Left lung (tissue), 10 donors: Measurements from ENCODE around the gene SOX8. TPM values are rescaled to one million over a fixed set of nuclear protein-coding genes. Genes with fewer than 3 reads are reported as not detected.

ENCODE experiments used
- ATAC-seq: fragments of 200-7000 bp; cut with Tn5 transposase; one replicate; pipeline ENCODE4 v1.9.1; 2020; ENCODE audit warnings: moderate library complexity
- DNase-seq, 4 donors: peaks; one replicate each; pipeline ENCODE4 v3.0.0-alpha.2; 2013 to 2020
- H3K27ac ChIP-seq, 2 donors: fragments of 200-600 bp; sonication (generic) in 1 of 2; one replicate each; pipeline versions ENCODE4 v1.5.0 to v1.8.0; 2020 to 2021
- H3K27me3 ChIP-seq, 2 donors: fragments of 200-600 bp; sonication (generic) in 1 of 2; one replicate each; pipeline versions ENCODE4 v1.5.0 to v1.8.0; 2020 to 2021
- H3K36me3 ChIP-seq, 2 donors: fragments of 200-600 bp; sonication (generic) in 1 of 2; one replicate each; pipeline versions ENCODE4 v1.5.0 to v1.8.0; 2020 to 2021
- H3K4me1 ChIP-seq, 2 donors: fragments of 200-600 bp; one replicate each; pipeline ENCODE4 v1.8.0; 2021
- H3K4me3 ChIP-seq, 2 donors: fragments of 200-600 bp; sonication (generic) in 1 of 2; one replicate each; pipeline versions ENCODE4 v1.5.0 to v1.8.0; 2020 to 2021; ENCODE audit warnings: mild to moderate bottlenecking in 1 of 2
- H3K9me3 ChIP-seq, 2 donors: fragments of 200-600 bp; sonication (generic) in 1 of 2; one replicate each; pipeline versions ENCODE4 v1.5.0 to v1.8.0; 2020 to 2021
- CTCF ChIP-seq, 2 donors: fragments of 200-600 bp; sonication (generic) in 1 of 2; IDR thresholded peaks; one replicate each; pipeline versions ENCODE4 v1.5.0 to v1.8.0; 2021; ENCODE audit warnings: antibody characterized with exemption in 2 of 2
- intact Hi-C, 2 donors: fragments of 100-400 bp; cut with DNase I; formaldehyde crosslinking; loops; one replicate each; pipeline versions ENCODE4 v1.11.2 to v1.14.2; 2022
- polyA plus RNA-seq, 6 donors: library from polyadenylated mRNA; unstranded; fragments of 120-200 nt; gene quantifications; one replicate each; pipeline ENCODE4 v1.2.1, GENCODE V29; 2013; ENCODE audit not compliant: insufficient read length in 6 of 6
- total RNA-seq, 2 donors: library from RNA; stranded (reverse); fragmentation: NEBNext Ultra II Directional; extraction: Animal tissue kit (Norgen Biotek cat#: 25700); gene quantifications; one replicate each; pipeline ENCODE4 v1.2.1, GENCODE V29; 2021
- donor health status: DM: no; HTN: yes; CAD: no.
- donor health status: DM: no; HTN: no; CAD: no.

SOX8 gene
- total and polyA plus RNA-seq, 8 donors = 0.26 to 4.1 (median 2.5) TPM

- H3K36me3 ChIP-seq = peaks cover 0 to 32% of the 10 kb centered on the region in 2 donors
- ATAC-seq = no peak
- no peaks in the 10 kb centered on the region for H3K27me3 ChIP-seq
- peaks cover 3 to 22% of the 10 kb centered on the region in 2 donors for H3K9me3 ChIP-seq
- H3K4me3 ChIP-seq = no peak overlapping the region
- no peak for TF ChIP-seq CTCF (IDR thresholded peaks at IDR 0.05)
- peak in 1 of 4 donors; percentile 61 for DNase-seq
- H3K27ac ChIP-seq = no peak overlapping the region
- H3K4me1 ChIP-seq = no peaks in the 10 kb centered on the region
- intact Hi-C loops = no loop called here
These were observed 41.6 kb upstream of the SOX8 start for GRCh38 chr16:939941-940340.

GRCh38 chr16:942436-943060, 39.0 kb upstream of the SOX8 start:
- no peak for TF ChIP-seq CTCF (IDR thresholded peaks at IDR 0.05)
- no peaks in the 10 kb centered on the region for H3K4me1 ChIP-seq
- DNase-seq (no peak), ATAC-seq (no peak)
- intact Hi-C loops = no loop called here
- no peaks in the 10 kb centered on the region for H3K27me3 ChIP-seq
- no peak overlapping the region for H3K4me3 ChIP-seq
- H3K9me3 ChIP-seq = peaks cover 3 to 22% of the 10 kb centered on the region in 2 donors
- no peak overlapping the region for H3K27ac ChIP-seq
- peaks cover 0 to 46% of the 10 kb centered on the region in 2 donors for H3K36me3 ChIP-seq

GRCh38 chr16:943971-944370, 37.6 kb upstream of the SOX8 start:
- DNase-seq (no peak), ATAC-seq (no peak)
- Histone ChIP-seq H3K36me3 (peaks cover 0 to 45% of the 10 kb centered on the region in 2 donors), H3K27me3 (no peaks in the 10 kb centered on the region), H3K4me3 (no peak overlapping the region), H3K4me1 (no peaks in the 10 kb centered on the region), H3K9me3 (peaks cover 3 to 22% of the 10 kb centered on the region in 2 donors), H3K27ac (no peak overlapping the region)
- intact Hi-C loops = no loop called here
- TF ChIP-seq CTCF (IDR thresholded peaks at IDR 0.05) = no peak

GRCh38 chr16:945271-946047, 36.1 kb upstream of the SOX8 start:
- intact Hi-C loops = no loop called here

More at GRCh38 chr16:945271-946047, 36.1 kb upstream of the SOX8 start:
- ATAC-seq (no peak), DNase-seq (no peak)
- Histone ChIP-seq H3K36me3 (peaks cover 0 to 31% of the 10 kb centered on the region in 2 donors), H3K27ac (no peak overlapping the region), H3K27me3 (no peaks in the 10 kb centered on the region), H3K4me3 (no peak overlapping the region), H3K4me1 (no peaks in the 10 kb centered on the region), H3K9me3 (peaks cover 3 to 22% of the 10 kb centered on the region in 2 donors)
- no peak for TF ChIP-seq CTCF (IDR thresholded peaks at IDR 0.05)
